ENCODE data around the gene GNRHR.
"Not testable (repeated sequence)": the region's sequence is repeated elsewhere in the genome, so short reads cannot be mapped to it uniquely, and the experiment has no call there.

Gene GNRHR

GRCh38 chr4:67736262-67736661 is 17.9 kb downstream of the GNRHR start:
- no peak overlapping the region for H4K91ac ChIP-seq (ENCODE audit: low read depth, low read length, poor library complexity)
- DNase-seq (ENCODE audit: low spot score) = no peak
- H2BK120ac ChIP-seq (ENCODE audit: low read depth, low read length) = no peak overlapping the region
- no peak overlapping the region for H3K27ac ChIP-seq (replicated peaks; ENCODE audit: low read length)
- H2AK5ac ChIP-seq (ENCODE audit: low read depth, low read length) = no peak overlapping the region
- H4K8ac ChIP-seq (ENCODE audit: low read depth, low read length) = no peak overlapping the region
- no peak overlapping the region for H2AFZ ChIP-seq (ENCODE audit: low read length)
- H3K4ac ChIP-seq (ENCODE audit: low read length) = no peak overlapping the region
- no peaks in the 10 kb centered on the region for H3K79me1 ChIP-seq (ENCODE audit: low read depth, low read length)
- H3K4me3 ChIP-seq (ENCODE audit: low read length in 2 of 2) = no peak overlapping the region
- H3K18ac ChIP-seq (ENCODE audit: low read length) = no peak overlapping the region
- H3K36me3 ChIP-seq (replicated peaks in 1 of 2; ENCODE audit: control insufficient read depth in 2 of 2, insufficient read depth in 2 of 2, low read length in 2 of 2) = peaks cover 0 to 2% of the 10 kb centered on the region in 2 donors
- no peak overlapping the region for H3K4me2 ChIP-seq (ENCODE audit: insufficient read depth, low read length, poor library complexity, severe bottlenecking)
- no peaks in the 10 kb centered on the region for H3K9me3 ChIP-seq (replicated peaks in 1 of 2; ENCODE audit: control insufficient read depth in 2 of 2, insufficient read depth in 1 of 2, low read depth in 1 of 2, low read length in 2 of 2)
- WGBS, 2 donors (ENCODE audit: extremely low coverage in 2 of 2, insufficient read length in 2 of 2, insufficient replicate concordance in 1 of 2) = no CpG with 5 or more reads among the region's 1 CpG
- no peak overlapping the region for H2BK5ac ChIP-seq (ENCODE audit: low read length)
- no peak overlapping the region for H3K14ac ChIP-seq (ENCODE audit: low read length)
- H3K9ac ChIP-seq (ENCODE audit: low read depth, low read length, poor library complexity) = no peak overlapping the region
- H2BK12ac ChIP-seq (ENCODE audit: low read length) = no peak overlapping the region
- no peaks in the 10 kb centered on the region for H3K4me1 ChIP-seq (ENCODE audit: control insufficient read depth in 2 of 2, insufficient read depth in 1 of 2, low read depth in 1 of 2, low read length in 2 of 2)
- no peaks in the 10 kb centered on the region for H3K27me3 ChIP-seq (ENCODE audit: control insufficient read depth in 3 of 3, insufficient read depth in 3 of 3, low read depth in 1 of 3, low read length in 3 of 3)
- H3K23ac ChIP-seq (ENCODE audit: low read depth, low read length, poor library complexity) = no peak overlapping the region
- H2BK15ac ChIP-seq (ENCODE audit: low read length) = no peak overlapping the region

- Histone ChIP-seq H3K9me3 (replicated peaks in 1 of 2; ENCODE audit: control insufficient read depth in 2 of 2, insufficient read depth in 1 of 2, low read depth in 1 of 2, low read length in 2 of 2) (no peaks in the 10 kb centered on the region), H3K27me3 (ENCODE audit: control insufficient read depth in 3 of 3, insufficient read depth in 3 of 3, low read depth in 1 of 3, low read length in 3 of 3) (no peaks in the 10 kb centered on the region), H3K79me1 (ENCODE audit: low read depth, low read length) (no peaks in the 10 kb centered on the region), H4K8ac (ENCODE audit: low read depth, low read length) (no peak overlapping the region), H3K36me3 (replicated peaks in 1 of 2; ENCODE audit: control insufficient read depth in 2 of 2, insufficient read depth in 2 of 2, low read length in 2 of 2) (peaks cover 0 to 2% of the 10 kb centered on the region in 2 donors), H2BK12ac (ENCODE audit: low read length) (no peak overlapping the region), H3K4me1 (ENCODE audit: control insufficient read depth in 2 of 2, insufficient read depth in 1 of 2, low read depth in 1 of 2, low read length in 2 of 2) (no peaks in the 10 kb centered on the region), H3K4ac (ENCODE audit: low read length) (no peak overlapping the region), H2AK5ac (ENCODE audit: low read depth, low read length) (no peak overlapping the region), H3K23ac (ENCODE audit: low read depth, low read length, poor library complexity) (no peak overlapping the region), H2BK15ac (ENCODE audit: low read length) (no peak overlapping the region), H4K91ac (ENCODE audit: low read depth, low read length, poor library complexity) (no peak overlapping the region), H2AFZ (ENCODE audit: low read length) (no peak overlapping the region), H2BK120ac (ENCODE audit: low read depth, low read length) (no peak overlapping the region), H3K4me2 (ENCODE audit: insufficient read depth, low read length, poor library complexity, severe bottlenecking) (no peak overlapping the region), H2BK5ac (ENCODE audit: low read length) (no peak overlapping the region), H3K18ac (ENCODE audit: low read length) (no peak overlapping the region), H3K4me3 (ENCODE audit: low read length in 2 of 2) (no peak overlapping the region), H3K9ac (ENCODE audit: low read depth, low read length, poor library complexity) (no peak overlapping the region), H3K27ac (replicated peaks; ENCODE audit: low read length) (no peak overlapping the region), H3K14ac (ENCODE audit: low read length) (no peak overlapping the region)
- DNase-seq (ENCODE audit: low spot score) = no peak
Measured at GRCh38 chr4:67735325-67735724, 18.9 kb downstream of the GNRHR start.

GRCh38 chr4:67730511-67730910 is 23.7 kb downstream of the GNRHR start:
- not testable (repeated sequence) for H3K18ac ChIP-seq (ENCODE audit: low read length); H2BK12ac ChIP-seq (ENCODE audit: low read length); H3K36me3 ChIP-seq (replicated peaks in 1 of 2; ENCODE audit: control insufficient read depth in 2 of 2, insufficient read depth in 2 of 2, low read length in 2 of 2); H3K23ac ChIP-seq (ENCODE audit: low read depth, low read length, poor library complexity); H3K79me1 ChIP-seq (ENCODE audit: low read depth, low read length); H3K27ac ChIP-seq (replicated peaks; ENCODE audit: low read length); H3K14ac ChIP-seq (ENCODE audit: low read length); H3K9ac ChIP-seq (ENCODE audit: low read depth, low read length, poor library complexity); H2AK5ac ChIP-seq (ENCODE audit: low read depth, low read length); DNase-seq (ENCODE audit: low spot score); H4K8ac ChIP-seq (ENCODE audit: low read depth, low read length); H3K27me3 ChIP-seq (ENCODE audit: control insufficient read depth in 3 of 3, insufficient read depth in 3 of 3, low read depth in 1 of 3, low read length in 3 of 3); H2BK120ac ChIP-seq (ENCODE audit: low read depth, low read length); H3K4me3 ChIP-seq (ENCODE audit: low read length in 2 of 2); H3K4ac ChIP-seq (ENCODE audit: low read length); H3K9me3 ChIP-seq (replicated peaks in 1 of 2; ENCODE audit: control insufficient read depth in 2 of 2, insufficient read depth in 1 of 2, low read depth in 1 of 2, low read length in 2 of 2); H3K4me1 ChIP-seq (ENCODE audit: control insufficient read depth in 2 of 2, insufficient read depth in 1 of 2, low read depth in 1 of 2, low read length in 2 of 2); H3K4me2 ChIP-seq (ENCODE audit: insufficient read depth, low read length, poor library complexity, severe bottlenecking); H4K91ac ChIP-seq (ENCODE audit: low read depth, low read length, poor library complexity); H2BK5ac ChIP-seq (ENCODE audit: low read length); H2AFZ ChIP-seq (ENCODE audit: low read length); H2BK15ac ChIP-seq (ENCODE audit: low read length)
- no CpG with 5 or more reads among the region's 3 CpGs for WGBS, 2 donors (ENCODE audit: extremely low coverage in 2 of 2, insufficient read length in 2 of 2, insufficient replicate concordance in 1 of 2)

GRCh38 chr4:67727124-67727850 is 26.9 kb downstream of the GNRHR start:
- no peak overlapping the region for H3K27ac ChIP-seq (replicated peaks; ENCODE audit: low read length)
- H2BK120ac ChIP-seq (ENCODE audit: low read depth, low read length) = no peak overlapping the region
- DNase-seq (ENCODE audit: low spot score) = no peak
- no peak overlapping the region for H4K8ac ChIP-seq (ENCODE audit: low read depth, low read length)
- H2AFZ ChIP-seq (ENCODE audit: low read length) = no peak overlapping the region
- no peak overlapping the region for H2AK5ac ChIP-seq (ENCODE audit: low read depth, low read length)
- no peak overlapping the region for H3K14ac ChIP-seq (ENCODE audit: low read length)
- no peaks in the 10 kb centered on the region for H3K79me1 ChIP-seq (ENCODE audit: low read depth, low read length)
- H3K4me1 ChIP-seq (ENCODE audit: control insufficient read depth in 2 of 2, insufficient read depth in 1 of 2, low read depth in 1 of 2, low read length in 2 of 2) = peaks cover 0 to 4% of the 10 kb centered on the region in 2 donors
- no peak overlapping the region for H2BK12ac ChIP-seq (ENCODE audit: low read length)
- H2BK15ac ChIP-seq (ENCODE audit: low read length) = no peak overlapping the region
- H3K36me3 ChIP-seq (replicated peaks in 1 of 2; ENCODE audit: control insufficient read depth in 2 of 2, insufficient read depth in 2 of 2, low read length in 2 of 2) = peaks cover 0 to 2% of the 10 kb centered on the region in 2 donors
- WGBS, 2 donors (ENCODE audit: extremely low coverage in 2 of 2, insufficient read length in 2 of 2, insufficient replicate concordance in 1 of 2) = no CpG with 5 or more reads among the region's 4 CpGs
- H2BK5ac ChIP-seq (ENCODE audit: low read length) = no peak overlapping the region
- H4K91ac ChIP-seq (ENCODE audit: low read depth, low read length, poor library complexity) = no peak overlapping the region
- no peak overlapping the region for H3K4ac ChIP-seq (ENCODE audit: low read length)
- H3K23ac ChIP-seq (ENCODE audit: low read depth, low read length, poor library complexity) = no peak overlapping the region
- H3K4me3 ChIP-seq (ENCODE audit: low read length in 2 of 2) = no peak overlapping the region
- H3K18ac ChIP-seq (ENCODE audit: low read length) = no peak overlapping the region
- no peaks in the 10 kb centered on the region for H3K27me3 ChIP-seq (ENCODE audit: control insufficient read depth in 3 of 3, insufficient read depth in 3 of 3, low read depth in 1 of 3, low read length in 3 of 3)
- H3K4me2 ChIP-seq (ENCODE audit: insufficient read depth, low read length, poor library complexity, severe bottlenecking) = no peak overlapping the region
- peaks cover 0 to 2% of the 10 kb centered on the region in 2 donors for H3K9me3 ChIP-seq (replicated peaks in 1 of 2; ENCODE audit: control insufficient read depth in 2 of 2, insufficient read depth in 1 of 2, low read depth in 1 of 2, low read length in 2 of 2)
- no peak overlapping the region for H3K9ac ChIP-seq (ENCODE audit: low read depth, low read length, poor library complexity)
